ENCODE data around the gene TCF25. TPM values are rescaled to one million over a fixed set of nuclear protein-coding genes. Genes with fewer than 3 reads are reported as not detected.

TCF25 gene
- total RNA-seq, 1 experiment from 2014 or later, result 345 TPM

- ATAC-seq, result no peak
- H3K79me2 ChIP-seq (ENCODE audit: insufficient read depth, low read length), result peaks cover 8% of the 10 kb centered on the region
Observed at GRCh38 chr16:89944773-89945172, 71.4 kb downstream of the TCF25 start.

More at GRCh38 chr16:89944773-89945172, 71.4 kb downstream of the TCF25 start:
- no peak overlapping the region for H3K27ac ChIP-seq (ENCODE audit: low read depth, low read length)
- H3K4me1 ChIP-seq (ENCODE audit: control insufficient read depth in 1 of 2, insufficient read depth in 2 of 2, low read length in 2 of 2), result peaks cover 21 to 28% of the 10 kb centered on the region in 2 experiments
- H3K36me3 ChIP-seq (ENCODE audit: control insufficient read depth in 1 of 2, insufficient read depth in 2 of 2, low read length in 2 of 2), result no peaks in the 10 kb centered on the region
- no peak for DNase-seq (ENCODE audit: low read depth, low spot score)
- no peaks in the 10 kb centered on the region for H3K27me3 ChIP-seq (ENCODE audit: insufficient read depth, low read length)
- CTCF ChIA-PET, result no interaction called here
- POLR2A ChIA-PET, result interaction anchor here (1.3 kb wide), 1 partner anchor 22 kb away, joined by 5 read pairs; no protein-coding TSS in a partner anchor
- H3K9ac ChIP-seq (ENCODE audit: low read length), result no peak overlapping the region
- H3K9me3 ChIP-seq (ENCODE audit: control insufficient read depth in 1 of 2, insufficient read depth in 1 of 2, low read depth in 1 of 2, low read length in 2 of 2), result no peaks in the 10 kb centered on the region
- RAD21 ChIA-PET (ENCODE audit: low non-redundant PET in 1 of 2, low total read pairs in 2 of 2, uncharacterized antibody in 2 of 2, unreplicated experiment in 2 of 2), result no interaction called here
- no peak for TF ChIP-seq ELF1 (IDR thresholded peaks at IDR 0.05; ENCODE audit: borderline replicate concordance, low read depth)
- TF ChIP-seq FOSL1 (IDR thresholded peaks at IDR 0.05; ENCODE audit: low read depth), result no peak
- no peak for TF ChIP-seq ATF3 (IDR thresholded peaks at IDR 0.05)
- no peak for TF ChIP-seq SP1 (IDR thresholded peaks at IDR 0.05; ENCODE audit: low read depth)
- no peak for TF ChIP-seq TCF7L2 (IDR thresholded peaks at IDR 0.05; ENCODE audit: borderline replicate concordance, extremely low read depth, insufficient read depth, insufficient read length)
- TF ChIP-seq ZFX (IDR thresholded peaks at IDR 0.05), result no peak
- no peak for TF ChIP-seq SIN3A (IDR thresholded peaks at IDR 0.05; ENCODE audit: low read depth)
- TF ChIP-seq POLR2AphosphoS5 (IDR thresholded peaks at IDR 0.05; ENCODE audit: low read depth, low read length), result no peak
- TF ChIP-seq JUND (IDR thresholded peaks at IDR 0.05), result no peak
- TF ChIP-seq REST (IDR thresholded peaks at IDR 0.05; ENCODE audit: low read depth), result no peak
- BruUV-seq (replicated peaks), result no TSS peak
- no peak overlapping the region for H2AFZ ChIP-seq (ENCODE audit: low read depth, low read length, poor library complexity, severe bottlenecking)
- no peak overlapping the region for H3K4me2 ChIP-seq (ENCODE audit: low read length)
- intact Hi-C loops (cut with micrococcal nuclease), result no loop called here
- H3K4me3 ChIP-seq (replicated peaks in 1 of 2; ENCODE audit: low read depth in 1 of 2, low read length in 2 of 2), result no peak overlapping the region
- H3K9me2 ChIP-seq (ENCODE audit: insufficient read depth), result no peaks in the 10 kb centered on the region; the same call in 1 of the 2 replicates
- no peaks in the 10 kb centered on the region for H4K20me1 ChIP-seq (ENCODE audit: insufficient read depth)

All from HCT116 (cell line).